LNCAP (cell line): ENCODE results near the gene C9orf43.

Experiments
- CTCF ChIP-seq: fragments of 450-650 bp; IDR thresholded peaks from 2 replicates; pipeline ENCODE4 v1.5.1; 2017; ENCODE audit warnings: mild to moderate bottlenecking

The C9orf43 gene

GRCh38 chr9:113369855-113370140 is 40.7 kb upstream of the C9orf43 start:
- TF ChIP-seq CTCF: no peak

- TF ChIP-seq CTCF: no peak
Measured at GRCh38 chr9:113370806-113371325, 39.7 kb upstream of the C9orf43 start.

DNA sequence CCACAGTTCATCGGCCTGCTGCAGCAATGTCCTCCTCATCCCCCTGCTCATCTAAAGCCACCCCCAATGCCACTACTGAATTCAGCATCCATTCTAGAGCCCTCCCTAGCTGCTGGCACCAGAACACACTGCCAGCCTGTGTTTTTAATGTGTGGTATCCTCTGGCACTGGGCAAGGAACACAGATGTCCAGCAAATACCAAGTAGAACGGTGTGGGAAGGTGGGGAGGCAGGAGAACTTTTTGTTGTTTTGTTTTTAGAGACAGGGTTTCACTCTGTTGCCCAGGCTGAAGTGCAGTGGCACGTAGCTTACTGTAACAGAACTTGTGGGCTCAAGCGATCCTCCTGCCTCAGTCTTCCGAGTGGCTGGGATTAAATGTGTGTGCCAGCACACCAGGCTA is 38.5 kb upstream of the C9orf43 start:
- no peak for TF ChIP-seq CTCF

- no peak for TF ChIP-seq CTCF
Measured at GRCh38 chr9:113373256-113373655, 37.3 kb upstream of the C9orf43 start.

DNA sequence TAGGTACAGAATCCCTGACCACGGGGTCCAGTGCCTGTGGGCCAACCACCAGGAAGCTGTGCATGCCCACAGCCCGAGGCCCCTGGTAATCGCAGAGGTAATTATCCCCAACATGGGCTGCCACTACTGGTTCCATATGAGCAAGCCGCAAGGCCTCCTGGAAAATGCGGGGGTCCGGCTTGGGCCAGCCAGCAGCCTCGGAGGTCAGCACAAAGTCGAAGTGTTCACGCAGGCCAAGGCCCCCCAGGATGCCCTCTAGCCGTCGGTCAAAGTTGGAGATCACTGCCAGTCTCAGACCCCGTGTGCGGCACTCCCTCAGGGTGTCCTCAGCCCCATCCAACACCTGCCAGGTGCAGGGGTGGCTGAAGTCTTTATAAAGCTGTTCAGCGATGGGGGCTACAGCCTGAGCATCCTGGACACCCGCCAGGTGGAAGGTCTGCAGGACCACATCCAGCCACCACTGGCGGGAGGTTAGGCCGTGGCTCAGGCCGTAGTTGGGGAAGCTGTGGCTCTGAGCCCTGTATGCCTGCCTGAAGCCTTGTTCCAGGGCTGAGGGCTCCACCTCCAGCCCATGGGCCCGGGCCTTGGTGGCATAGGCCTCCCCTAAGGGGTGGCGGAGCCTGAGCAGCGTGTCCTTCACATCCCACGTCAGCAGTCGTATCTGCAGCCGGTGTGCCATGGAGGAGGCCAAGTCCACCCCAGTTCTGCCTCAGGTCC is 36.7 kb upstream of the C9orf43 start:
- TF ChIP-seq CTCF: no peak

DNA sequence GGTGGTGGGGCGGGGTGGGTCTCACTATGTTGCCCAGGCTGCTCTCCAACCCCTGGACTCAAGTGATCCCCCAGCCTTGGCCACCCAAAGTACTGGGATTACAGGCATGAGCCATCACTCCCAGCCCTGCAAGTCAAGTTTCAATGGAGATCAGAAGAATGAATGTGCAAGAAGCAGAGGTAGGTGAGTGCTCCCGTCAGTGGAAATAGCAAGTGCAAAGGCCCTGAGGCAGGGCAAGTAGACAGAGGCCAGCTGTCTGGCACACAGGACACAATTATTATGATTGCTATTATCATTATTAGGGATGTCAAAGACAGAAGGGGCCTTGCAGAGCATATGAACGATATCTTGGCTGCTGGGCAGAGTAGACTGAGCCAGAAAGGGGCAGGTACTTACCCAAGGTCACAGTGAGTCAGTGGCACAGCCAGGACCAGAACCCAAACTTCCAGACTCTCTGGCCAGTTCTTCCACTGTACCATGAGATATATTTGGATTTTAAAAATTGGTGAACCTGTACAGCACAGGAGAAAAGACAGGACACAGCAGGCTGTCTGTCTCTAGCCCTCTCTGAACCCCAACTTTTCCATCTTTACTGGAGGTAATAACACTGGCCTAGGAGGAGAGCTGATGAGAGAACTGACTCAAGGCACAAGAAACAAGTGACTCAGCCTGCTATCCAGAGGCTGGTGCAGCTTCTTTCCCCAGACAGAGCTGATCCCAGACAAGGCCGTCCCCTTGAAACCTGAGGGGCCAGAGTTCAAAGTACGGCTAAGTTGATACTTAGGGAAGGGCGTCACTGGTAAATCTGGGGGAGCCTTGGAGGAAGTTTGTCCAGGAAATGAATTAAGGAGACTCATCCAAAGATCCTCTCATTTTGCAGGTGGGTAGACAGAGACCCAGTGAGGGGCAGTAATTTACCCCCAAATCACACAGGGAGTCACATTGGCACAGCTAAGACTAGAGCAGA is 35.2 kb upstream of the C9orf43 start:
- no peak for TF ChIP-seq CTCF

- TF ChIP-seq CTCF: no peak
Measured at GRCh38 chr9:113376634-113377567, 33.6 kb upstream of the C9orf43 start, which contains the start of gene HDHD3. TSS of gene HDHD3 (minus strand) at chr9:113376986. CDS start at chr9:113374354, 2,632 bp downstream.
